ENCODE measurements around the gene FBH1. TPM values are rescaled to one million over a fixed set of nuclear protein-coding genes. Genes with fewer than 3 reads are reported as not detected.

The FBH1 gene
- total RNA-seq, 2 donors from 2014 or later: 30.9 to 63.6 TPM

- Histone ChIP-seq H3K36me3 (replicated peaks in 1 of 2; ENCODE audit: insufficient read depth in 1 of 2, low read depth in 2 of 2) (no peaks in the 10 kb centered on the region), H3K27me3 (no peaks in the 10 kb centered on the region), H3K4me1 (peaks cover 55% of the 10 kb centered on the region), H3K4me3 (peak overlapping the region in 1 of 2 donors; percentile 69), H3K9me3 (no peaks in the 10 kb centered on the region), H3K27ac (peak overlapping the region; percentile 9 to 89 (median 80))
- TF ChIP-seq POLR2A (IDR thresholded peaks at IDR 0.05): no peak
- TF ChIP-seq CTCF (IDR thresholded peaks at IDR 0.05): peak in 2 of 7 experiments; percentile 4 to 20
- ATAC-seq: peak; percentile 20
- intact Hi-C loops (cut with DNase I): no loop called here
- WGBS, 2 donors: 1% methylated on average over 75 of the region's 80 CpGs; no CpG with 5 or more reads in 1 of the 2 donors
- DNase-seq: peak; percentile 35 to 51 (median 40)
Observed at GRCh38 chr10:5888843-5889623, 1.0 kb upstream of the FBH1 start.

- WGBS, 2 donors: 0% methylated on average over 5 to 20 of the region's 40 CpGs
- Histone ChIP-seq H3K36me3 (replicated peaks in 1 of 2; ENCODE audit: insufficient read depth in 1 of 2, low read depth in 2 of 2) (no peaks in the 10 kb centered on the region), H3K27me3 (no peaks in the 10 kb centered on the region), H3K27ac (peak overlapping the region; percentile 65 to 89 (median 84)), H3K4me1 (peaks cover 54% of the 10 kb centered on the region), H3K9me3 (no peaks in the 10 kb centered on the region), H3K4me3 (peak overlapping the region; percentile 18 to 35)
- TF ChIP-seq CTCF (IDR thresholded peaks at IDR 0.05) (no peak), POLR2A (IDR thresholded peaks at IDR 0.05) (no peak)
- intact Hi-C loops (cut with DNase I): no loop called here
- ATAC-seq (no peak), DNase-seq (peak; percentile 28 to 44 (median 38))
Observed at GRCh38 chr10:5890452-5890915, 441 bp downstream of the FBH1 start.

- H3K36me3 ChIP-seq (replicated peaks in 1 of 2; ENCODE audit: insufficient read depth in 1 of 2, low read depth in 2 of 2): no peaks in the 10 kb centered on the region
- ATAC-seq: no peak
- peak overlapping the region; percentile 18 to 35 for H3K4me3 ChIP-seq
- H3K9me3 ChIP-seq: no peaks in the 10 kb centered on the region
- DNase-seq: no peak
- no peaks in the 10 kb centered on the region for H3K27me3 ChIP-seq
- H3K27ac ChIP-seq: peak overlapping the region; percentile 65 to 89 (median 84)
- peaks cover 49% of the 10 kb centered on the region for H3K4me1 ChIP-seq
- WGBS, 2 donors: 20 to 43% methylated on average over 7 of the region's 7 CpGs
- intact Hi-C loops (cut with DNase I): no loop called here
- TF ChIP-seq POLR2A (IDR thresholded peaks at IDR 0.05) (no peak), CTCF (IDR thresholded peaks at IDR 0.05) (no peak)
Observed at GRCh38 chr10:5891009-5891408, 966 bp downstream of the FBH1 start.

GRCh38 chr10:5892007-5892406 lies 2.0 kb downstream of the FBH1 start:
- ATAC-seq: no peak
- intact Hi-C loops (cut with DNase I): no loop called here

More at GRCh38 chr10:5892007-5892406, 2.0 kb downstream of the FBH1 start:
- peaks cover 39% of the 10 kb centered on the region for H3K4me1 ChIP-seq
- no peaks in the 10 kb centered on the region for H3K9me3 ChIP-seq
- H3K36me3 ChIP-seq (replicated peaks in 1 of 2; ENCODE audit: insufficient read depth in 1 of 2, low read depth in 2 of 2): no peaks in the 10 kb centered on the region
- TF ChIP-seq CTCF (IDR thresholded peaks at IDR 0.05) (no peak), POLR2A (IDR thresholded peaks at IDR 0.05) (no peak)
- no peak for DNase-seq
- H3K4me3 ChIP-seq: no peak overlapping the region
- 79 to 85% methylated on average over 7 to 8 of the region's 8 CpGs for WGBS, 2 donors
- H3K27me3 ChIP-seq: no peaks in the 10 kb centered on the region
- no peak overlapping the region for H3K27ac ChIP-seq

Data from body of pancreas (tissue), 4 donors.